Vagina (tissue), 2 donors: ENCODE measurements around the gene AWAT1. TPM values are rescaled to one million over a fixed set of nuclear protein-coding genes. Genes with fewer than 3 reads are reported as not detected.

Source experiments
- DNase-seq, 2 donors: peaks; one replicate each; pipeline ENCODE4 v3.0.0-alpha.2; 2017; ENCODE audit errors: extremely low spot score in 2 of 2
- H3K27ac ChIP-seq: fragments of 200-600 bp; sonication (generic); one replicate; pipeline ENCODE4 v1.5.1; 2019
- H3K27me3 ChIP-seq: fragments of 200-600 bp; sonication (generic); one replicate; pipeline ENCODE4 v1.5.1; 2019
- H3K36me3 ChIP-seq, 2 donors: fragments of 200-600 bp; sonication (generic); one replicate each; pipeline ENCODE4 v1.5.1; 2017 to 2019
- H3K4me1 ChIP-seq: fragments of 200-600 bp; sonication (generic); one replicate; pipeline ENCODE4 v1.5.1; 2019
- H3K4me3 ChIP-seq, 2 donors: fragments of 200-600 bp; sonication (generic); 1 replicate in 1 of 2; 2 replicates in 1 of 2; pipeline ENCODE4 v1.5.1; 2016 to 2019
- H3K9me3 ChIP-seq: fragments of 200-600 bp; sonication (generic); one replicate; pipeline ENCODE4 v1.5.1; 2019
- CTCF ChIP-seq, 3 experiments: fragments of 450-650 bp in 2 of 3; fragments of 200-600 bp in 1 of 3; sonication (generic) in 1 of 3; IDR thresholded peaks; one replicate each; pipeline ENCODE4 v1.5.1; 2017 to 2019; ENCODE audit warnings: antibody characterized with exemption in 3 of 3, mild to moderate bottlenecking in 2 of 3, moderate library complexity in 2 of 3
- POLR2A ChIP-seq, 2 donors: fragments of 450-650 bp; IDR thresholded peaks; one replicate each; pipeline ENCODE4 v1.6.1; 2017; ENCODE audit warnings: antibody characterized with exemption in 2 of 2, mild to moderate bottlenecking in 2 of 2, moderate library complexity in 2 of 2
- POLR2AphosphoS5 ChIP-seq, 2 donors: sonication (generic); formaldehyde crosslinking; IDR thresholded peaks; one replicate each; pipeline ENCODE4 v1.9.0; 2017; ENCODE audit warnings: antibody characterized with exemption in 2 of 2, mild to moderate bottlenecking in 2 of 2, low read depth in 1 of 2; ENCODE audit not compliant: insufficient read depth in 1 of 2
- intact Hi-C: fragments of 100-400 bp; cut with DNase I; formaldehyde crosslinking; loops from one replicate; pipeline ENCODE4 v1.15.1; 2023
- total RNA-seq: library from RNA; depleted of rRNA; stranded (reverse); fragments of >200 nt; gene quantifications from one replicate; pipeline ENCODE4 v1.2.3, GENCODE V29; 2016

Gene AWAT1
- total RNA-seq, 1 donor from 2014 or later: not detected

DNA sequence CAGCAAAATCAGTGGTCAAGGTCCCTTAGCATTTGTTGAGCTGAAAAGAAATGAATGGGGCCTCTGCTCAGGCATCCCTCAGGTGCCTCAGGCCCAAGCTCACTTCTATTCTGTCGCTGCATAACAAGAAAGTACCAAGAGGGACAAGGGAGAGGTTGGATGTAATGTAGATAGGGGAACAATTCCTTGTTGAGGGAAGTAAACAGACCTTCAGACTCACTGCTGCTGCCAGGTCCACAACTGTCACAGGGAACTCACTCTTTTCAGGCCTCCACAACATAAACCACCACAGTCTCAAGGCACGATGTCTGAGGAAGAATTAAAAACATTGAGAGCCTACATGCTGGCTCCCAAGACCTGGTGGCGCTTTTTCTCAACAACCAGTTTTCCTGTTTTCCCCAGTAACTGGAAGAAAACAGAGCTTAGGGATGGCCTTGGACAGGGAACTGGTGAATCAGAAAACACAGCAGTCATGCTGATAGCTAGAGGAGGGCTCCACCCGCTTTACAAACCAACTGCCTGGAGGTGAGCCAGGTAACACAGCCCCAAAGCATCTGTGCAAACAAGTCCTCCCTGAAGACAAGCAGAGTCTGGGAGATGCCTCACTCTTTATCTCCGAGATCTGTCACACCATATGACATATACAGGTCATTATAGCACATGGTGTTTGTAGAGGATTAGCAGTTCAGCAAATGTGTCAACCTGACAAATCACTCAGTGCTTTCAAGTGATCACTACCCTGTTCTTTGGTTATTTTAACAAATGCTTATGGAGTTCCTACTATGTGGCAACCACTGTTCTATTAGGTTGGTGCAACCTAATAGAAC is 14.3 kb upstream of the AWAT1 start:
- peak in 1 of 2 donors; percentile 51 for TF ChIP-seq POLR2AphosphoS5 (IDR thresholded peaks at IDR 0.05; ENCODE audit: insufficient read depth in 1 of 2, low read depth in 1 of 2)
- no peak for TF ChIP-seq CTCF (IDR thresholded peaks at IDR 0.05)
- H3K27ac ChIP-seq: no peak overlapping the region
- DNase-seq: no peak
- no peak overlapping the region for H3K4me3 ChIP-seq
- no peaks in the 10 kb centered on the region for H3K36me3 ChIP-seq
- no peaks in the 10 kb centered on the region for H3K4me1 ChIP-seq
- intact Hi-C loops: no loop called here
- H3K9me3 ChIP-seq: no peaks in the 10 kb centered on the region
- no peaks in the 10 kb centered on the region for H3K27me3 ChIP-seq

DNA sequence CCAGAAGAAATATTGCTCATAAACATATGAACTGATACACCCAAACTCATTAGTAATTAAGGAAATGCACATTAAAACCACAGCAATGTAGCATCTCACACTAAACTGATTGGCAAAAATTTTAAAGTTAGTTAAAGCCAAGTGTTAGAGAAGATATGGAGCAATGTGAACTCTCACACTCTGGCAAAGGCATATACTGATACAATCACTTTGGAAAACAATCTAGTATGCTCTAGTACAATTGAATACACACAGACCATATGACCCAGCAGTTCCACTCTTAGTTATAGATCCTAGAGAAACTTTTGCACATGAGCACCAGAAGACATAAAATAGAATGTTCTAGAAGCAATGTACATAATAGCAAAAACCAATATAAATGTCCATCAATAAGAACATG is 8.4 kb upstream of the AWAT1 start:
- H3K9me3 ChIP-seq: no peaks in the 10 kb centered on the region
- H3K27me3 ChIP-seq: no peaks in the 10 kb centered on the region
- no peak for TF ChIP-seq CTCF (IDR thresholded peaks at IDR 0.05)
- no peak for TF ChIP-seq POLR2AphosphoS5 (IDR thresholded peaks at IDR 0.05; ENCODE audit: insufficient read depth in 1 of 2, low read depth in 1 of 2)
- TF ChIP-seq POLR2A (IDR thresholded peaks at IDR 0.05): no peak

DNA sequence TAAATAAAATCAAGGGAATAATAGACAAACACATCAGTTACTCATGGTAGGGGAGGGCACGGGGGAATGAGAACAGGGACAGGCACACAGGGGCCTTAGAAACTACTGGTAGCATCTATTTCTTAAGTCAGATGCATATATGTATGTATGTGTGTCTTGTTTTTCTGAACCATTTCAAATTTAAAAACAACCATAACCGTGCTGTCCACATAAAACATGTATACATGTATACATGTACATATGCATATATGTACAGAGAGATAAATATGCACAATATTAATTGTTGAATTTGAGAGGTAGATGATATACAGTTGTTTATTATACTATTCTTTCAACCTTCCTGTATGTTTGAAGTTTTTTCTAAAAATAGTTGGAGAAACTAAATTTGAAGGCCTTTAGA is 7.8 kb upstream of the AWAT1 start:
- Histone ChIP-seq H3K4me3 (no peak overlapping the region), H3K9me3 (no peaks in the 10 kb centered on the region), H3K36me3 (no peaks in the 10 kb centered on the region), H3K27ac (no peak overlapping the region), H3K27me3 (no peaks in the 10 kb centered on the region), H3K4me1 (no peaks in the 10 kb centered on the region)
- no peak for DNase-seq
- intact Hi-C loops: no loop called here
- no peak for TF ChIP-seq POLR2AphosphoS5 (IDR thresholded peaks at IDR 0.05; ENCODE audit: insufficient read depth in 1 of 2, low read depth in 1 of 2)
- no peak for TF ChIP-seq POLR2A (IDR thresholded peaks at IDR 0.05)
- no peak for TF ChIP-seq CTCF (IDR thresholded peaks at IDR 0.05)

More for the DNA sequence above, 8.4 kb upstream of the AWAT1 start:
- Histone ChIP-seq H3K27ac (no peak overlapping the region), H3K36me3 (no peaks in the 10 kb centered on the region), H3K4me3 (no peak overlapping the region), H3K4me1 (no peaks in the 10 kb centered on the region)
- intact Hi-C loops: no loop called here
- no peak for DNase-seq

DNA sequence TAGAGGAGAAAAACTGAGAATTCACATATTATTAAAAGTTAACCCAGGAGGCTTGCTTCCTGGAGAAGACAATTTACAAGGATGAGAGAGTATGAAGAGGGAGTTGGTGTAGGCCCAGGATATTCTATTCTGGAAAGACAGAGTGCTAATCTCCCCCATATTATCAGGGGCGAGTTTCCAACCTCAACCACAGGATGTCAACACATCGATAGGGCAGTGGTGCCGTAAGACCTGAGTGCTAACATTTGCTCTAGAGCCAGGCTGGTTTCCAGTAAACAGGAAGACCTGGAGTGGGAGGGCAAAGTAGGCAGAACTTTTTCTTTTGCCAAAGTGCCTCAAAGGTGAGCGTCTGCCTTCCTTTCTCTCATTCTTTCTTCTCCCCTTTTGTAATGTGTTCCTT is 2.8 kb upstream of the AWAT1 start:
- intact Hi-C loops: no loop called here
- H3K4me3 ChIP-seq: no peak overlapping the region
- TF ChIP-seq POLR2AphosphoS5 (IDR thresholded peaks at IDR 0.05; ENCODE audit: insufficient read depth in 1 of 2, low read depth in 1 of 2) (no peak), POLR2A (IDR thresholded peaks at IDR 0.05) (no peak), CTCF (IDR thresholded peaks at IDR 0.05) (no peak)
- H3K9me3 ChIP-seq: no peaks in the 10 kb centered on the region
- H3K27ac ChIP-seq: no peak overlapping the region
- H3K36me3 ChIP-seq: no peaks in the 10 kb centered on the region
- DNase-seq: no peak
- no peaks in the 10 kb centered on the region for H3K27me3 ChIP-seq
- no peaks in the 10 kb centered on the region for H3K4me1 ChIP-seq

GRCh38 chrX:70240751-70241150 is 6.3 kb downstream of the AWAT1 start:
- intact Hi-C loops: no loop called here
- H3K4me3 ChIP-seq: no peak overlapping the region
- no peaks in the 10 kb centered on the region for H3K36me3 ChIP-seq
- H3K9me3 ChIP-seq: no peaks in the 10 kb centered on the region
- TF ChIP-seq POLR2A (IDR thresholded peaks at IDR 0.05) (no peak), CTCF (IDR thresholded peaks at IDR 0.05) (no peak)
- no peak overlapping the region for H3K27ac ChIP-seq
- H3K27me3 ChIP-seq: no peaks in the 10 kb centered on the region
- DNase-seq: no peak
- no peaks in the 10 kb centered on the region for H3K4me1 ChIP-seq
